Bladder microvascular endothelial cell (primary cell): ENCODE data around the gene SEC14L5. TPM values are rescaled to one million over a fixed set of nuclear protein-coding genes. Genes with fewer than 3 reads are reported as not detected.

ENCODE experiments used
- total RNA-seq: library from RNA; depleted of rRNA; stranded (reverse); fragments of >200 nt; gene quantifications from 2 replicates; pipeline ENCODE4 v1.2.3, GENCODE V29; 2014

The SEC14L5 gene
- total RNA-seq = under 0.01 and 0.06 TPM in 2 replicates

DNA sequence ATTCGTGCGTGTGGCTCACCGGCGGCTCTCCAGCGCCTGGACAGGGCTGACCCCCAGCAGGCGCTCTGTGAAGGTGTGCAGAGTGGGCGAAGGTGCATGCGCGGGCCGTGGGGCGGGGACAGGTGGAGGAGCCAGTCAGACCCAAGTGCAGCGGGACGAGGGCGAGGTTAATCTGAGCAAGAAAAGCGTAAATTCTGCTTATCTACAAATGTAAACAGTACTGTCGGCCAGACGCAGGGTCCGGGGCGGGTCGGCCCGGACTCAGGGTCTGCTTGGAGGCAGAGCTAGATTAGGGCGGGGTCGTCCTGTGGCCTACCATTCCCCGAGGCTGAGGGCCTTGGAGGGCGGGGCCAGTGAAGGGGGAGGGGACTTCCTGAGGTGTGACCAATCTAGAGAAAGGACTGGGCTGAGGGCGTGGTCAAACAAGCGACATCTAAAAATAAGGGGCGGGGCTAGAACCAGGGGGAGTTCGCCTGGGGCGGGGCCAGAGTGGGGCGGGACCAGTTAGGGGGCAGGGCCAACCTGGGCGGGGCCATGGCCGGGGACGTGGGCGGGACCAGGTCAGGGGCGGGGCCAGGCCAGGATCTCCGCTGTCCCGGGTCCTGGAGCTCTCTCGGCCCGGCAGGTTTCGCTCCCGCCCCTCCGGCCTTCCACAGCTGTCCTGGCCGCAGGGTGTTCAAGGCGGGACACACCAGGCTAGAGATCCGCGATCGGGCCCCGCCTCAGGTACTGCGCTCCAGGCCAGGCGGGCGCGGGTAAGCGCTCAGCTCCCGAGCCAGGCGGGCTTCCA lies at the start of gene SEC14L5:
Gene SEC14L5 (plus strand): TSS at position 611 of the 790 bp plus-strand sequence. CDS start 994 bp downstream, outside the sequence.

DNA sequence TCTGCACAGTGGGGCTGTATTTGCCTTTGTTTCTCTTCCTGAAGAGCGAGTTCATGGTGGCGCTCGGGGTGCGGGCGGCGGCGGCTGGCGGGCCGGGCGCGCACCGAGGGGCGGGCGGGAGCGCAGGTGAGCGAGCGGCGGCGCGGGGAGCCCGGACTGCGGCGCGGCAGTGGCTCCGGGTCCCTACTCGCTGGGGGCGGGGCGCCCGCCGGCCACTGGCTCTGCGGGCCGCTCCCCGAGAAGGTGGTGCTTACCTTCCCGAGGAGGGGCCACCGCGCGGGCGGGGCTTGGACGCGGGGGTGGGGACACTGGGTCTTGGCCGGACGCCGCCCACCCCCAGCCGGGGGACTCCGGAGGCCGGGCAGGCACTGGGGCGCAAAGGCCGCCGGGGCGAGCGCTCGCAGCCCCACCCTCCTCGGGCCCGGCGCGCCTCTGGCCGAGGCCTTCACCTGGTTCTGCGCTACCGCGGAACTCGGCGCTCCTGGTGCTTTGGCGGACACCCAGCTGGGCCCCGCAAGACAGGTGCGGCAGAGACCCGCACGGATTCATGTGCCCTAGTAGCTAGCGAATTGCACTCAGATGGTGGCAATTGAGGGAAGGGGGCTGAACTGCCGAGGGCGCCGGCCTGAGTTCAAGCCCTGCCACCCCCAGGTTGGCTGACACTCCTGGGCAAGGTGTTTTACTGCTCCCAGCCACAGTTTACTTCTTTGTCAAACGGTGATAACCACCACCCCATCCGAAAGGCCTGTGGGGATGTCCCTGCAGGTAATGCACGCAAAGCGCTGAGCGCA lies 20.9 kb upstream of the SEC14L5 start, which contains the start of gene PPL:
Gene PPL (minus strand): TSS at position 158 of the 791 bp plus-strand sequence. CDS start 103 bp downstream, at position 55.

GRCh38 chr16:5033256-5034166 lies 75.4 kb downstream of the SEC14L5 start, which contains the start of gene NAGPA:
TSS of gene NAGPA (minus strand) at chr16:5033935. CDS start at chr16:5033914, 21 bp downstream.

DNA sequence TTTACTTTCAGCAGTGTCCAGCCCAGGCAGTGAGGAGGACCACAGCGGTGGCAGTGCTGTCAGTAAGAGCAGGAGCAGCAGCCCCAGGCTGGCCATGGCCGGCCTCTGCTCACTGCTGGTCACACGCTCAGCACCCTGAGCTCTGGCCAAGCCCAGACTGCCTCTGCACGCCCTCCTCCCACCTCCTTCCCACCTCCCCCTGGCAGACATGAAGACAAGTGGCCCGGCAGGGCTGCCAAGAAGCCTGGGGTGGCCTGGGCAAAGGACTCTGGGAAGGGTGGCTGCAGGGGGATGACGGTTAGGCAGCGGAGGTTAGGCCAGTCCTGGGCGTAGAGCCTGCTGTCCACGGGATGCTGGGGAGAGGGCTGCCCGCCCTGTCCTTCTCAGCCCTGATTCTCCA lies 107.7 kb downstream of the SEC14L5 start, which contains the start of gene C16orf89:
Gene C16orf89 (minus strand): TSS at position 144 of the 400 bp plus-strand sequence. CDS start 48 bp downstream, at position 96.

Other genes starting within 250 kb of the SEC14L5 start
- gene ANKS3, start 224.1 kb upstream of the SEC14L5 start, total RNA-seq = 10.8 and 27.1 TPM in 2 replicates
- 0.25 and 0.32 TPM in 2 replicates for gene DNAAF8, start 223.8 kb upstream of the SEC14L5 start, total RNA-seq
- 5.0 and 6.5 TPM in 2 replicates for gene ZNF500, start 191.2 kb upstream of the SEC14L5 start, total RNA-seq
- gene SEPTIN12, start 170.0 kb upstream of the SEC14L5 start, total RNA-seq = 0.06 TPM in 1 of 2 replicates, not detected in the other
- gene SMIM22, start 163.0 kb upstream of the SEC14L5 start, total RNA-seq = not detected in 2 replicates
- 9.7 and 20.9 TPM in 2 replicates for gene ROGDI, start 155.7 kb upstream of the SEC14L5 start, total RNA-seq
- gene GLYR1, start 111.0 kb upstream of the SEC14L5 start, total RNA-seq = 41.9 and 98.2 TPM in 2 replicates
- gene UBN1, start 110.8 kb upstream of the SEC14L5 start, total RNA-seq = 18.6 and 37.6 TPM in 2 replicates
- gene PPL, start 21.2 kb upstream of the SEC14L5 start, total RNA-seq = 0.81 and 8.4 TPM in 2 replicates
- 16.7 and 21.4 TPM in 2 replicates for gene NAGPA, start 75.6 kb downstream of the SEC14L5 start, total RNA-seq
- not detected in 2 replicates for gene C16orf89, start 107.6 kb downstream of the SEC14L5 start, total RNA-seq
- gene ALG1, start 113.5 kb downstream of the SEC14L5 start, total RNA-seq = 23.3 and 28.7 TPM in 2 replicates
- 5.5 and 12.3 TPM in 2 replicates for gene EEF2KMT, start 139.5 kb downstream of the SEC14L5 start, total RNA-seq